B cell (primary cell): ENCODE results near the gene TANGO6.

Experiments
- EZH2 ChIP-seq: IDR thresholded peaks from 2 replicates; pipeline ENCODE4 v1.6.1; 2012; ENCODE audit warnings: borderline replicate concordance, low read depth, mild to moderate bottlenecking, moderate library complexity, low read length; ENCODE audit not compliant: insufficient read depth, poor library complexity, severe bottlenecking
- TF ChIP-seq, protein P1 (sequence below): fragments of 200-600 bp; IDR thresholded peaks from one replicate; pipeline ENCODE4 v1.8.0; 2022; ENCODE audit warnings: antibody characterized with exemption, mild to moderate bottlenecking

GRCh38 chr16:69085032-69085695 lies 241.8 kb downstream of the TANGO6 start:
- TF ChIP-seq, protein P1, sequence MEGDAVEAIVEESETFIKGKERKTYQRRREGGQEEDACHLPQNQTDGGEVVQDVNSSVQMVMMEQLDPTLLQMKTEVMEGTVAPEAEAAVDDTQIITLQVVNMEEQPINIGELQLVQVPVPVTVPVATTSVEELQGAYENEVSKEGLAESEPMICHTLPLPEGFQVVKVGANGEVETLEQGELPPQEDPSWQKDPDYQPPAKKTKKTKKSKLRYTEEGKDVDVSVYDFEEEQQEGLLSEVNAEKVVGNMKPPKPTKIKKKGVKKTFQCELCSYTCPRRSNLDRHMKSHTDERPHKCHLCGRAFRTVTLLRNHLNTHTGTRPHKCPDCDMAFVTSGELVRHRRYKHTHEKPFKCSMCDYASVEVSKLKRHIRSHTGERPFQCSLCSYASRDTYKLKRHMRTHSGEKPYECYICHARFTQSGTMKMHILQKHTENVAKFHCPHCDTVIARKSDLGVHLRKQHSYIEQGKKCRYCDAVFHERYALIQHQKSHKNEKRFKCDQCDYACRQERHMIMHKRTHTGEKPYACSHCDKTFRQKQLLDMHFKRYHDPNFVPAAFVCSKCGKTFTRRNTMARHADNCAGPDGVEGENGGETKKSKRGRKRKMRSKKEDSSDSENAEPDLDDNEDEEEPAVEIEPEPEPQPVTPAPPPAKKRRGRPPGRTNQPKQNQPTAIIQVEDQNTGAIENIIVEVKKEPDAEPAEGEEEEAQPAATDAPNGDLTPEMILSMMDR: no peak
- no peak for TF ChIP-seq EZH2
